NOMO-1 treated with DMSO at 0.1 percent for 48 hours (cell line): ENCODE data around the gene HIBADH.

ENCODE experiments used
- DNase-seq: peaks from one replicate; lab custom pipeline; 2025; ENCODE audit not compliant: unreplicated experiment; lab: John Stamatoyannopoulos, UW

The HIBADH gene

GRCh38 chr7:27662490-27663205 lies at the start of gene HIBADH:
Gene HIBADH (minus strand): TSS chr7:27662883. CDS start chr7:27662788, 95 bp downstream.
- peak; percentile 99 for DNase-seq

GRCh38 chr7:27712217-27712616 lies 49.5 kb upstream of the HIBADH start:
- DNase-seq = no peak

GRCh38 chr7:27709137-27710075 lies 46.7 kb upstream of the HIBADH start:
- no peak for DNase-seq

- DNase-seq = no peak
Observed at GRCh38 chr7:27708485-27708884, 45.8 kb upstream of the HIBADH start.

GRCh38 chr7:27705200-27705594 lies 42.5 kb upstream of the HIBADH start:
- no peak for DNase-seq

- DNase-seq = no peak
Observed at GRCh38 chr7:27704422-27705199, 41.9 kb upstream of the HIBADH start.

- DNase-seq = no peak
Observed at GRCh38 chr7:27703181-27703580, 40.5 kb upstream of the HIBADH start.

GRCh38 chr7:27700501-27700900 lies 37.8 kb upstream of the HIBADH start:
- DNase-seq = no peak

- DNase-seq = no peak
Observed at GRCh38 chr7:27699751-27700150, 37.1 kb upstream of the HIBADH start.

- peak; percentile 93 for DNase-seq
Observed at GRCh38 chr7:27697861-27698430, 35.3 kb upstream of the HIBADH start.

- DNase-seq = no peak
Observed at GRCh38 chr7:27695096-27695495, 32.4 kb upstream of the HIBADH start.

GRCh38 chr7:27693794-27694193 lies 31.1 kb upstream of the HIBADH start:
- peak; percentile 70 for DNase-seq

GRCh38 chr7:27690649-27691048 lies 28.0 kb upstream of the HIBADH start:
- DNase-seq = no peak

GRCh38 chr7:27689591-27690164 lies 27.0 kb upstream of the HIBADH start:
- DNase-seq = no peak

- no peak for DNase-seq
Observed at GRCh38 chr7:27689150-27689549, 26.5 kb upstream of the HIBADH start.

- DNase-seq = no peak
Observed at GRCh38 chr7:27688646-27689045, 26.0 kb upstream of the HIBADH start.

GRCh38 chr7:27688056-27688455 lies 25.4 kb upstream of the HIBADH start:
- DNase-seq = no peak

- no peak for DNase-seq
Observed at GRCh38 chr7:27686315-27686714, 23.6 kb upstream of the HIBADH start.

GRCh38 chr7:27685893-27686292 lies 23.2 kb upstream of the HIBADH start:
- DNase-seq = no peak

- DNase-seq = no peak
Observed at GRCh38 chr7:27685209-27685608, 22.5 kb upstream of the HIBADH start.

- DNase-seq = no peak
Observed at GRCh38 chr7:27684491-27684890, 21.8 kb upstream of the HIBADH start.
